Mesodermal cell (in vitro differentiated cells): ENCODE measurements around the gene SLC4A7.

Source experiments
- H3K27ac ChIP-seq: 2 replicates; pipeline ENCODE4 v1.7.0; 2013; ENCODE audit warnings: mild to moderate bottlenecking, low read depth, low read length, moderate library complexity; ENCODE audit not compliant: severe bottlenecking
- H3K36me3 ChIP-seq: 2 replicates; pipeline ENCODE4 v1.7.1; 2013; ENCODE audit warnings: mild to moderate bottlenecking, low read length, moderate library complexity; ENCODE audit not compliant: control insufficient read depth, insufficient read depth
- H3K4me1 ChIP-seq: one replicate; pipeline ENCODE4 v1.7.1; 2013; ENCODE audit warnings: mild to moderate bottlenecking, low read length; ENCODE audit not compliant: insufficient read depth, control insufficient read depth, poor library complexity, severe bottlenecking
- H3K4me3 ChIP-seq: 2 replicates; pipeline ENCODE4 v1.7.0; 2013; ENCODE audit warnings: low read length, control low read depth, mild to moderate bottlenecking; ENCODE audit not compliant: insufficient read depth, poor library complexity, severe bottlenecking; ENCODE audit errors: extremely low read depth
- H3K9me3 ChIP-seq: 2 replicates; pipeline ENCODE4 v1.7.1; 2013; ENCODE audit warnings: mild to moderate bottlenecking, low read length, moderate library complexity; ENCODE audit not compliant: control insufficient read depth
- WGBS, 2 experiments: methylation state at CpG; one replicate each; pipeline ENCODE4 v1.1.5; 2013; ENCODE audit warnings: missing lambda C conversion rate in 2 of 2; ENCODE audit not compliant: insufficient coverage in 2 of 2; 5-methylcytosine and 5-hydroxymethylcytosine counted together

SLC4A7 gene

DNA sequence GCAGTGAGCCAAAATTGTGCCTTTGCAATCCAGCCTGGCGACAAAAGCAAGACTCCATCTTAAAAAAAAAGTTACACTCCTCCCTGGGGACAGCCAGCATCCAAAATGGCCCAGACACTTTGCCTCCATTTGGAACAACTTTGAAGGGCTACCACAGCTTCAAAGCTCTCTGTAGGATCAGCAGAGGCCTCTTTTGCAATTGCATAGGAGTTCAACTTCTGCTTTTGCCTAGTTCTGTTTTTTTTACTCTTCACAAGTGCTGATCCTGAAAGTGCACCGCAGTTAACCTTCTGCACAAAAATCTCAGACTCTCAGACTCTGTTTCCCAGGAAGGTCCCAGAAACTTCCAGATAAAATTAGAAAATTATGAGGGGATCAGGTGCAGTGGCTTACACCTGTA lies 25.2 kb upstream of the SLC4A7 start:
- Histone ChIP-seq H3K4me3 (no peak overlapping the region), H3K4me1 (peaks cover 12% of the 10 kb centered on the region), H3K27ac (no peak overlapping the region), H3K36me3 (no peaks in the 10 kb centered on the region), H3K9me3 (peaks cover 6% of the 10 kb centered on the region)
- WGBS, 2 experiments: 67 to 88% methylated on average over 1 to 2 of the region's 2 CpGs

DNA sequence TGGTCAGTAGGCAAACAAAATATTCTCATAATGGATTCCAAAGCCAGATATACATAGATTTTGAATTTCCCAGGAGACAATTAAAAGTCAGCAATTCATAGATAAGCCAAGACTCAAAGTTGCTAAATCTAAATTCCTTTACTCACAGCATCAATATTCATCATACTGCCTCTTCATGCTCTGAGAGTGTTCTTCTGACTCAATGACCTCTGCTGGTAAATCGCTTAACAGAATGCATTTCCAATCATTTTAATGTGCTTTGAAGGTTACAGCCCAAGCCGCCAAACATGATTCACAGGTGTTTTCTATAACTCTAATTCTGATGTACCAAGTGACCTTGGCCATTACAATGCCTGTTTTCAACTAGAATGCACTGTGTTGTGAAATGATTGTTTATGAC lies 24.2 kb upstream of the SLC4A7 start:
- WGBS, 2 experiments: 75 to 92% methylated on average over 1 to 2 of the region's 2 CpGs
- Histone ChIP-seq H3K4me1 (peaks cover 12% of the 10 kb centered on the region), H3K4me3 (no peak overlapping the region), H3K27ac (no peak overlapping the region), H3K9me3 (peaks cover 6% of the 10 kb centered on the region), H3K36me3 (no peaks in the 10 kb centered on the region)

DNA sequence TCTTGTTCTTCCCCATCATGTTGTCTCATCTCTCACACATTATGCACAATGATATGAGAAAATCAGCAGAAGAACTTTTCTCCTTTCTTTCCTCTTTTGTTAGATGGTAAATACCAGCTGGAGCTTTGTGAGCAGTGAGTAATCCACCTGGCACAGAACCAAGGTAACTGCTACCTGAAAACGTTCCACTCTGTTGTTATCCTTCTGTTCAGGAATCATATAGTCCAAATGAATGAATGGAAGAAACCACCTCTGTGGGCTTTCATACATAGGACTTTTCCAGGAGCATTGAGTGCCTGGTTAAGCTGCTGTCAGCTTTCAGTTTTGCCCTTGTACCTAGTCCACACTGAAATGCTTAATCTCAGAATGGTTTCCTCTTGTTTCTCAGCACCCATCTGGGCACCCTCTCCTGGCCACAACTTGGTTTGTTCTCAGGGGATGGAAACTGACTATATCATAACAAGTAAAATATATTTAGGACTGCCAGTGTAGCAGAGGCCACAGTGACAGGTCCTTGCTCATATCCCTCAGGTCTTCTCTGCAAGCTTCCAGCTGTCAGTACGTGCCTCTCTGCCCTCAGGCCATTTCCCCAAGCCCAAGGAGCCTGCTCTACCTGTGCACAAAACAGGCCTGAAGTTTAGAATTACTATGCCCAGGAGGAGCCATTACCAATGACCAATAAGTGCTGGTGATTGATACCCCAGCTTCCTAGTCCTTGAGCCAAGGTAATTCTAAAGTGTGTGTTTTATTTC lies 23.5 kb upstream of the SLC4A7 start:
- Histone ChIP-seq H3K36me3 (no peaks in the 10 kb centered on the region), H3K27ac (no peak overlapping the region), H3K9me3 (peaks cover 6% of the 10 kb centered on the region), H3K4me1 (peaks cover 12% of the 10 kb centered on the region), H3K4me3 (no peak overlapping the region)
- 60 to 79% methylated on average over 2 of the region's 2 CpGs for WGBS, 2 experiments

DNA sequence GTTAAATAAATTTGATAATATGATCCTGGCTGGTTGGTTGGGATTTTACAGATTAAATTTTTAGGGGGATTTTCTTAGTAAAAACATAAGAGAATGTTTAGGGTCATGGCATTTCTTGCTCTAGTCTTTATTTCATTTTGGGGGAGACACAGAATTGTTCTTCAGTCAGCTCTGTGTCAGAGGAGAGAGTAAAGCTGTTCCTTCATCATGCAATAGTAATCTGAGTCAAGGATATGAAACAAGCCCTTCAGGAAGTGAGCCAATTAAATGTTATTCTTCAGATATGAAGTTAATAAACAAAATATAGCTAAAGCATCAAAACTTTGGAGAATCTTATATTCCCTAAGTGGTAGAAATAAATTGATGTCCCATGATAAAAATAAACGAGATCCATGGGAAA lies 22.9 kb upstream of the SLC4A7 start:
- Histone ChIP-seq H3K36me3 (no peaks in the 10 kb centered on the region), H3K9me3 (peaks cover 6% of the 10 kb centered on the region)
- WGBS, 2 experiments: no CpG with 5 or more reads among the region's 1 CpG

DNA sequence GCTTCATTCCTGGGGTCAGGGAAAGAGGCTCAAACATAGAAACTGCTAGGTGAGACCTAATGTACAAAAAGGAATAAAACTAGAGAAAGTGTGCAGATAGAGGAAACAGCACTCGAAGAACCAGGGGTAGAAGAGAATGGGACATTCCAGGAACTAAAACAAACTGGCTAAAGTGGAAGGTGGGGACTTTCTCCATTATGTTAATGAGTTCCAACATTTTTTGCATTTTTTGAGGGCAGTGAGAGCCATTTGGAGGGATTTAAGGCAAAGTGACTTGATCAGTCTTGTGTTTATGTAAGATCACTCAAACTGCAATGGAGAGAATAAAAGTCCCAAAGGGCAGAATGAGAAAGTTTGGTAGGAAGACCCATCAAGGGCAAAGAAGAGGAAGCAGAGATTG lies 20.6 kb upstream of the SLC4A7 start:
- 75 to 86% methylated on average over 1 of the region's 1 CpG for WGBS, 2 experiments
- Histone ChIP-seq H3K4me3 (no peak overlapping the region), H3K9me3 (peaks cover 6% of the 10 kb centered on the region), H3K27ac (no peak overlapping the region), H3K36me3 (no peaks in the 10 kb centered on the region), H3K4me1 (peaks cover 8% of the 10 kb centered on the region)

More for the DNA sequence above, 22.9 kb upstream of the SLC4A7 start:
- no peak overlapping the region for H3K27ac ChIP-seq
- H3K4me1 ChIP-seq: peaks cover 8% of the 10 kb centered on the region
- H3K4me3 ChIP-seq: no peak overlapping the region

DNA sequence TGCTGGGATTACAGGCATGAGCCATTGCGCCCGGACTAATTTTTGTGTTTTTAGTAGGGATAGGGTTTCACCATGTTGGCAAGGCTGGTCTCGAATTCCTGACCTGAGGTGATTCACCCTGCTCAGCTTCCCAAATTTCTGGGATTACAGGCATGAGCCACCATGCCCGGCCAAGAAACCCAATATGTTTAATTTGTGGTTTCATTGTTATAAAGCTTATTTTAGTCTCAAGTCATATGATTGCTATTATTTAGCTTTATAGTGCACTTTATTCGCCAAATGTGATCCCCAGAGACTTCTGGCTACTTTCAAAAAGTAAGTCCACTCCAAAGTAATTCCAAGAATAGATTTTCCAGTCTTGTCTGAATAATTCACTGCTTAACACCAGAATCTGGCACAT lies 19.3 kb upstream of the SLC4A7 start:
- Histone ChIP-seq H3K4me3 (no peak overlapping the region), H3K4me1 (peaks cover 8% of the 10 kb centered on the region), H3K36me3 (no peaks in the 10 kb centered on the region), H3K9me3 (peaks cover 6% of the 10 kb centered on the region), H3K27ac (no peak overlapping the region)
- 86 to 89% methylated on average over 3 to 4 of the region's 5 CpGs for WGBS, 2 experiments

DNA sequence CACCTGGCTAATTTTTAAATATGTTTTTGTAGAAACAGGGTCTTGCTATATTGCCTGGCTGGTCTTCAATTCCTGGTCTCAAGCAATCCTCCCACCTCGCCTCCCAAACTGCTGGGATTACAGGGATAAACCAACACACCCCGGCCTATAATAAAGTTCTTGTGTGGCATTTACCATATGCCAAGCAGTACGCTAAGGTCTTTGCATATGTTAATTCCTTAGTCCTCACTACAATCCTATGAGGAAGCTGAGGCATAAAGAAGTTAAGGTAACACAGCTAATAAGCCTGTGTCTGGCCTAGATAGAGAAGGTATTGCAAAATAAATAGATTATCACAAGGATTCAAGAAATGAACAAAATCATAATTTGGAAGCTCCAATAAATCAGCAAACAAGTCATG lies 17.6 kb upstream of the SLC4A7 start:
- WGBS, 2 experiments: 74 to 80% methylated on average over 2 of the region's 3 CpGs
- Histone ChIP-seq H3K9me3 (no peaks in the 10 kb centered on the region), H3K36me3 (no peaks in the 10 kb centered on the region), H3K27ac (no peak overlapping the region), H3K4me3 (no peak overlapping the region), H3K4me1 (peaks cover 8% of the 10 kb centered on the region)

DNA sequence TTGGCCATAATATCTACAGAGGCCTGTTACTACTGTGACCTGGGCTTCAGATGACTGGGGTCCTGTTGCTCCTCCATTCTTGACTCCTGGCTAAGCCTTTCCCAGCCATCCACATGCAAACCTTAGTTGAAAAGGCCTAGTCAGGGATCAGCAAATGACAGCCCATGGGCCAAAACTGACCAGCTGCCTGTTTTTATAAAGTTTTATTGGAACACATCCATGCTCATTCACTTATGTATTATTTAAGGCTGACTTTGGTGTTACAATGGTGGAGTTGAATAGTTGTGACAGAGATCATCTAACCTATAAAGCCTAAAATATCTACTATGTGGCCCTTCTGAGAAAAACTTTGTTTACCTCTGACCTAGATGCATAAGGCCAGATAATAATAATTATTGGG lies 16.8 kb upstream of the SLC4A7 start:
- Histone ChIP-seq H3K4me3 (no peak overlapping the region), H3K27ac (no peak overlapping the region), H3K9me3 (no peaks in the 10 kb centered on the region), H3K36me3 (no peaks in the 10 kb centered on the region), H3K4me1 (peaks cover 8% of the 10 kb centered on the region)

DNA sequence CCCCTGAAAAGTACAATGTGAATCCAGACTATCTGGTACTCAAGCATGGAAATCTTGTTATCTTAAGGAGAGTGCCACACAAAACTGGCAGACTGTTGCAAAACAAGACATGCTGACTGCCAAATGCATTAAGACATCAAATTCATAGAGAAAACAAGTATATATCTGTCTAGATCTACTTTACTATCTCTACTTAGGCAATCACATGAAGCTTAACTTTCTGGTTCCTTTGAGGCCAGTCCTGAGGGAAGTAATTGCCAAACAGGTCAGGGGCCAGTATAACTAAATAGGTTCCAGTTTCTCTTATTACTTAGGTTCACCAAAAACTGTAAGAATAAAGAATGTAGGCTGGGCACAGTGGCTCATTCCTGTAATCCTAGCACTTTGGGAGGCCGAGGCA lies 15.9 kb upstream of the SLC4A7 start:
- Histone ChIP-seq H3K4me3 (no peak overlapping the region), H3K4me1 (peaks cover 2% of the 10 kb centered on the region), H3K9me3 (no peaks in the 10 kb centered on the region), H3K27ac (no peak overlapping the region), H3K36me3 (no peaks in the 10 kb centered on the region)
- 67 to 100% methylated on average over 1 of the region's 1 CpG for WGBS, 2 experiments

DNA sequence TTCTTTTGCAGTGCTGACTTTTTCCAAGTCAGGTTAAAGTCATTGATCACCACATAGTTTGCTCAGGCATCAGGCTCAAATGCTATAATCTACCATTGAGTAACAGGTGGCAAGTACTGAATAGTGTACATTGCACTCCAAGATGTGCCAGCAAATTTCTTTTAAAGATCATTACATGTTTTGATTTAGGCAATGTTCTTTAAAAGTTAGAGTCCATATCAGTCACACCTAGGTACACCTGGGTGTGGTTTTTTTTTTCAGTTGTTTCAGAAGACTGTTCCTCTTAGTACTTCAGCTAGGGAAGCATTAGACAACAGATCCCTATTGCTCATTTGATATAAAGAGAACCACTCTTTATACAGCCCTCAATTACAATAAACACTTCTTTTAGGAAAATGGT lies 10.6 kb upstream of the SLC4A7 start:
- no peak overlapping the region for H3K4me3 ChIP-seq
- H3K4me1 ChIP-seq: no peaks in the 10 kb centered on the region
- no peaks in the 10 kb centered on the region for H3K36me3 ChIP-seq
- H3K27ac ChIP-seq: no peak overlapping the region
- no peaks in the 10 kb centered on the region for H3K9me3 ChIP-seq

DNA sequence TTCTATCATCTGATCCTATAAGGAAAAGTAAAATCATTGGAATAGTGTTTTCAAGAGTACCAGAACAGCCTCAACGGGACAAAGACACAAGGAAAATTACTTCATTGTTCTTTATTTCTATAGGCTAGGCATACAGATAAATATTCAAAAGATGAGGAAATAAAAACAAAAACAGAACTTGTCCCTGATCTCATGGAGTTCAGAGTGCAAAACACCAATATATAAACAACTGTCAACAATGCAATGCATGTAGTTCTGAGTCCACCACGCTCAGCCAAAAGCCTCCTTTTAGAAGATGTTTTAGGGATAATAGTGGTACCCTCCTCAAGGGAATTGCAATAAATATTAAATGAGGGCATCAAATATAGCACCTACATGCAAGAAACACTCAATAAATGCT lies 4.6 kb upstream of the SLC4A7 start:
- Histone ChIP-seq H3K9me3 (no peaks in the 10 kb centered on the region), H3K4me3 (no peak overlapping the region), H3K27ac (no peak overlapping the region), H3K4me1 (no peaks in the 10 kb centered on the region), H3K36me3 (no peaks in the 10 kb centered on the region)
- WGBS, 2 experiments: no CpG with 5 or more reads among the region's 2 CpGs
